ENCODE measurements around the gene ERH.
"Not testable (repeated sequence)": the region's sequence is repeated elsewhere in the genome, so short reads cannot be mapped to it uniquely, and the experiment has no call there.

Gene ERH

DNA sequence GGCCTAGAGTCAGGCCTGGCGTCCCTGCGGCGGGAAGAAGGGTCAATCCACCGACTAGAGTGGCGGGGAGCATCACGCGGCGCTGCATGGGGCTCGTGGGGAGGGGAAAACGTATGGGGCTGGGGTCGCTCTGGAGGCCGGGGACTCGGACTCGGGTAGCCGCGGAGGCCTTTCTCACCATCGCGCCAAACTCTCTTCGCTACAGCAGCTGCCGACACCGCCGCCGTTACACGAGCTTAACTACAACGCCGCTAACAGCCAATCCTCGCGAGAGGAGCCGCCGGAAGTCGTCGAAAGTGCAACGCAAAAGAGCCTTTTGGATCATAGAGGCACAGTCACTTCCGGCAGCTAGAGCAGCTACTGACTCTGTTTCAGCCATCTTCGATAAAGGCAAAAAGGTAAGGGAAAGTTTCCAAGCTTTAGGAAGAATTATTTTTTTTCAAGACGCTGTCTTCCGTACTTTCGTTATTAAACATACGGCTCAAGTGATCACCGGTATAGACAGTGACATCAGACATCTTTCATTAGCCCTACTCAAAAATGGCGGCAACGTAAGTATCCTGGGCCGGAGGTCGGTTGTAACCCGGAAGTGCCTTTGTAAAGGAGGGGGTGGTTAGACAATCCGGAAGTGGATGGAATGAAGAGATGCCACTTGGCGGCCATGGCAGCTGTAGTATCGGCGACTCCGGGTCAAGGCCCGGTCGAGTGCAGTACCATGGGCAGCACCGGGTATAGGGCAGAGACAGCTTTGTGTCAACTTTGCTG, at the start of gene ERH, which contains the start of gene SLC39A9:
TSS of gene ERH (minus strand) at position 247 of the 765 bp plus-strand sequence. CDS start at position 181, 66 bp downstream.
TSS of gene SLC39A9 (plus strand) at position 640 of the 765 bp plus-strand sequence. CDS start 678 bp downstream, outside the sequence.
- DNase-seq, result peak; percentile 54 to 97 (median 88)

DNA sequence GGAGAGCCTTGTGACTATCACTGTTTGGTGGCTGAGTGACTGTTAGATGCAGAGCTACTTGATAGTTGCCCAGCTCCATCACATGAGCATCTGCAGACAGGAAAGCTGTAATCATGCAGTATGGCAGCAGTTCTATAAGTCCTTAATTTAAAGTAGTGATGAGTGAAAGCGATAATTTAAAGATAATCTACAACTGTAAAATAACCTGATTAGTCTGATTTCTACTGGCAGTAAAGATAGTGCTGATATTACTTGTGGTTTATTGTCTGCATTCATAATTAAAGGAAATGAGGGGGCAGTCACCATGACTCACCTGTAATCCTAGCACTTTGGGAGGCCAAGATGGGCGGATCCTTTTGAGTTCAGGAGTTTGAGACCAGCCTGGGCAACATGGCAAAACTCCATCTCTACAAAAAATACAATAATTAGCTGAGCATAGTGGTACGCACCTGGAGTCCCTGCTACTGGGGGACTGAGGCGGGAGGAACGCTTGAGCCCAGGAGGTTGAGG, 45.3 kb upstream of the ERH start:
- DNase-seq, result no peak

- no peak for DNase-seq
These were observed 43.8 kb upstream of the ERH start for GRCh38 chr14:69441948-69442347.

- no peak for DNase-seq
These were observed 41.6 kb upstream of the ERH start for GRCh38 chr14:69439521-69440270.

- DNase-seq, result no peak
These were observed 34.3 kb upstream of the ERH start for GRCh38 chr14:69432364-69432763.

- no peak for DNase-seq
These were observed 32.3 kb upstream of the ERH start for GRCh38 chr14:69430306-69430939.

- no peak for DNase-seq
These were observed 31.5 kb upstream of the ERH start for GRCh38 chr14:69429643-69430042.

DNA sequence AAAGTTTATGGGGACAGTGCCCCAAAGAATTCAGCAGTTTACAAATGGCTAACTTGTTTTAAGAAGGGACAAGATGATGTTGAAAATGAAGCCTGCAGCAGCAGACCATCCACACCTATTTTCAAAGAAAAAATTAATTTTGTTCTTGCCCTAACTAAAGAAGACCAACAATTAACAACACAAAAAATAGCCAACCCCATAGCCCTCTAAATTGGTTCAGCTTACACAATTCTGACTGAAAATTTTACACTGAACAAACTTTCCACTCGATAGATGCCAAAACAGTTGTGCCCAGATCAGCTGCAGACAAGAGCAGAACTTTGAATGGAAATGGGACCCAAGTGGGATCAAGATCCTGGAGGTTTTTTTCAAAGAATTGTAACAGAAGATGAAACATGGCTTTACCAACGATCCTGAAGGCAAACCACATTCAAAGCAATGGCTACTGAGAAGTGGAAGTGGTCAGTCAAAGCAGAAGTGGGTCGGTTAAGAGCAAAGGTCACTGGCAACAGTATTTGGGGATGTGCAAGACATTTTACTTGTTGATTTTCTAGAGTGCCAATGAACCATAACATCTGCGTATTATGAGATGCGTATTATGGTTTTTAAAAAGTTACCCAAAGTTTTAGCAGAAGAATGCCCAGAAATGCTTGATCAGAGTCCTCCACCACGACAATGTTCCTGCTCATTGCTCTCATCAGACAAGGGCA, 30.3 kb upstream of the ERH start:
- no peak for DNase-seq

DNA sequence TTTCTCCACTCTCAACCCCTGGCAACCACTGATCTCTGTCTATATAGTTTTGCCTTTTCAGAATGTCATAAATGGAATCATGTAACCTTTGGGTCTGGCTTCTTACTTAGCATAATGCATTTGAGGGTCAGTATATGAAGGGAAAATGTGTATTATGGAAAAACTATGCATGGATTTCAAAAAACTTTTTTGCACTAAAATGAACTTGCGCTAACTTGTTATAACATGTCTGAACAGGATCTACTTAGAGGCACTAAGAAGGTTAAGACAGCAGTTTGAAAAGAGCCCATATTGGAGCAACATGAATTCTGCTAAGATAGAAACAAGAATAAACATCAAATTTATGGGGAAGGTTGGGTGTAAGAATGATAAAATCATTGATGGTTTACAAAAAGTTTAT, 29.5 kb upstream of the ERH start:
- DNase-seq, result no peak

DNA sequence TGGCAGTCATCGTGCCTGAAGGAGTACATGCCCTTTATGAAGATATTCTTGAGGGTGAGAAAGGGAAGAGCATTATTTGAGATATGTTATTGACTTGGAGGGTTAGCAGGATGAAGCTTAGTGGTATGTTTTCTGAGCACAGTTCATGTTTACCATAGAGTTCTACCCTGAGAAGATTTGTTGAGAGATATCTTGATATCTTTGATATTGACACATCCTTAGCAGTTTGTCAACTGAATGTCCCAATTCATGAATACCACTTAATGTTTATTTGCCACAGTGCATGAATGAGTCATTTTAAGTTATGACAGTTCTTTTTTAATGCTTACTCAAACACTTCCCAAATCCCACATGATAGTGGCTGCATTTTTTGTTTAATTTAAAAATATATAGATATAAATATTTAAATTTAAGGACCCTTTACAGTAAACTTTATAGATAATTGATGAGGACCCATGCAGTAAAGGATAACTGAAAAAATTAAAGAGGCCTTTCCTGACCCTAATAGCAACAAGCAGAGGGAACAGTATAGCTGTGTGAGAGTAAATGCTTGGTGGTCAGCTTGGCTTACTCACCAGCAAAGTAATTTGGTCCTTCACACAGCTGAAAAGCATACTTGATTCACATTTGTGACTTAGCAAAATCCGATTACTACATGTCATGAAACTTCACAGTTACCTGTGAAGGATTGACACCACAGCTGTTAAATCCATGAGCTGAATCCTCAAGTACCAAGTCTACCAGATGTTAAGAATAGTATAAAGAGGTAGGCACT, 26.2 kb upstream of the ERH start:
- DNase-seq, result no peak

DNA sequence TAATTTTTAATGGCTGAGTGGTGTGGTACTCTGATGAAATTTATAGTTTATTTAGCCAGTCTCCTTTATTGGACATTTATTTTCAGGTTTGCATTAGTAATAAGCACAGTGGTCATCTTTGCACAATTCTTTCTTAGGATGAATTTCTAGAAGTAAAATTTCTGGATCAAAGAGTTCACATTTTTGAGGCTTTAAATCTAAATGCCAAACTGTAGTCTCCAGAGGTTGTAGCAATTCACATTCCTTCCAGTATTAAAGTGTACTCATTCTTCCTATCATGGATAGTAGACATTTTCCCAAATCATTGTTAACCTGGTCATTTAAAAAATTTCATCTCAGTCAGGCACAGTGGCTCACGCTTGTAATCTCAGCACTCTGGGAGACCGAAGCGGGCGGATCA, 25.2 kb upstream of the ERH start:
- DNase-seq, result no peak

- DNase-seq, result not testable (repeated sequence)
These were observed 18.0 kb upstream of the ERH start for GRCh38 chr14:69416087-69416486.

GRCh38 chr14:69413483-69413882, 15.4 kb upstream of the ERH start:
- no peak for DNase-seq

DNA sequence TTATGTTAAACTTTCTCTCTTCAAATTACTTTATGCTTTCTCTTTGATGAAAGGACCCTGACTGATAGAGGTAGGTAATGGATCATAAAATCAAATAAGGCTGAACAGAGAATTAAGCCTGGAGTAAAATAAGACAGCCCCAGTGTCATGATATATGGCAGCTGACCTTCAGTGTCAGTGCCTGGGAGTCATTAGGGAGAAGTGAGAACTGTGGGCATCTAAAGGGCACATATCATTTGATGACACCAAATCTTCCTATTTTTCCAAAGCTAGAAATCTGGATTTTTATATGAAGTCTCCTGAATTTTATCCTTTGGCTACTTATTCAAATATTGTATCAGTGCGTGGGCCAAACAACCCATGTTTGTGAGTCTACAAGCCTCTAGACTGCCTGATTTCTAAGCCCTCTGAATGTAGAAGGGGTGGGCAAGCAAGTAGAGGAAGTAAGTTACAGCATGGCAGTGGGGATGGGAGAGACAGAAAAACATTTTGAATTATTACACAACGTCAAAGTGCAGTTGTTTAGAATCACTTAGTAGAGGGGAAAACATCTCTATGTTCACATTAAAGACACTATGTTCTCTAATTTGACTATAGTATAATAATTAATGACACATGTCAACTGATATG, 10.3 kb upstream of the ERH start:
- no peak for DNase-seq

- no peak for DNase-seq
These were observed 7.7 kb upstream of the ERH start for GRCh38 chr14:69405762-69406161.

DNA sequence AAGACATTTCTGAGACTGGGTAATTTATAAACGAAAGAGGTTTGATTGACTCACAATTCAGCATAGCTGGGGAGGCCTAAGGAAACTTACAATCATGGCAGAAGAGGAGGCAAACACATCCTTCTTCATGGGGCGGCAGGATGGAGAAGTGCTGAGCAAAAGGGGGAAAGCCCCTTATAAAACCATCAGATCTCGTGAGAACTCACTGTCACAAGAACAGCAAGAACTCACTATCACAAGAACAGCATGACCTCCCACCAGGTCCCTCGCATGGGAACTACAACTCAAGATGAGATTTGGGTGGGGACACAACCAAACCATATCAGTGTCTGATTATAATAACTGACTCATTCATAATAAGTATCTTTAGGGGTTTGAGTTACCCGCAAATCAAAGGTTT, 6.8 kb upstream of the ERH start:
- no peak for DNase-seq

DNA sequence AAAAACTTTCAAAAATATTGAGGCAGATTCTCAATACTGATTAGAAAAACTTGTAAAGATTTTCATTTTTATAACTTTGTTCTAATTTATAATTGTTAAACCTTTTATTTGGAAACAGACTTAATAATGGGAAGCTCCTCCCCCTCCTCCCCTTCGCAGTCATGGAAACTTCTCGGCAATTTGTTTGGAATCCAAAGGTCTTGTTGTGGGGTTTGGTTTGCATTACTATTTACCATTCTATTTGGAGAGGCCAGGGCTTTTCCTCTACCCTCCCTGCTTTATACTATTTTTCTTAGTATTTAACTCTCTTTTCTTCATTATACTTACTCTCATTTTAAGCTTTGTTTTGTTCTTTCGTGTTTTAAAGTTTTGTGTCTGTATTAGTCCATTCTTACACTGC, 6.4 kb upstream of the ERH start:
- no peak for DNase-seq

GRCh38 chr14:69401841-69402240, 3.7 kb upstream of the ERH start:
- DNase-seq, result no peak

GRCh38 chr14:69400154-69400553, 2.1 kb upstream of the ERH start:
- no peak for DNase-seq

- no peak for DNase-seq
These were observed 1.7 kb upstream of the ERH start for GRCh38 chr14:69399750-69400149.

GRCh38 chr14:69398818-69399210, 715 bp upstream of the ERH start:
- no peak for DNase-seq

Data from C1 segment of cervical spinal cord (tissue), 14 donors.